Measurements from ENCODE around the gene ACTA1. TPM values are rescaled to one million over a fixed set of nuclear protein-coding genes. Genes with fewer than 3 reads are reported as not detected.

Gene ACTA1
- total and polyA plus RNA-seq, 2 of the 8 experiments (the other 6 are each of a cell fraction or from before 2014, with no cell fraction given) = 23.5 to 58.2 TPM

- TF ChIP-seq RFX5 (IDR thresholded peaks at IDR 0.05; ENCODE audit: borderline replicate concordance, low read depth, low read length) (no peak), GTF2F1 (IDR thresholded peaks at IDR 0.05; ENCODE audit: borderline replicate concordance, low read depth, low read length) (no peak), TBP (IDR thresholded peaks at IDR 0.05; ENCODE audit: low read depth, low read length) (no peak), CHD7 (IDR thresholded peaks at IDR 0.05; ENCODE audit: insufficient replicate concordance, low read length) (no peak), KDM4A (IDR thresholded peaks at IDR 0.05; ENCODE audit: low read depth, low read length, severe bottlenecking) (no peak), BRCA1 (IDR thresholded peaks at IDR 0.05; ENCODE audit: low read depth, low read length) (no peak), TCF12 (IDR thresholded peaks at IDR 0.05; ENCODE audit: low read depth, low read length) (no peak), USF2 (IDR thresholded peaks at IDR 0.05; ENCODE audit: low read length) (no peak), SIRT6 (IDR thresholded peaks at IDR 0.05; ENCODE audit: low read length) (no peak), BACH1 (IDR thresholded peaks at IDR 0.05; ENCODE audit: low read length) (no peak), TAF1 (IDR thresholded peaks at IDR 0.05; ENCODE audit: low read depth, low read length) (no peak)
Observed at GRCh38 chr1:229433364-229434004, 410 bp downstream of the ACTA1 start (continued).

Data from H1 (cell line).